PC-3 (cell line): ENCODE results near the gene RARRES2. TPM values are rescaled to one million over a fixed set of nuclear protein-coding genes. Genes with fewer than 3 reads are reported as not detected.

Experiments used
- ATAC-seq: fragments of 200-7000 bp; cut with Tn5 transposase; 2 replicates; pipeline ENCODE4 v1.9.1; 2020; ENCODE audit warnings: mild to moderate bottlenecking, moderate library complexity
- BruUV-seq: library from RNA; stranded (reverse); fragments of 400-500 nt; replicated peaks from 2 replicates; lab custom pipeline; 2021; lab: Mats Ljungman, UMichigan
- CTCF ChIA-PET: fragments of 300-600 bp; sonication (Branson Sonifier 250); formaldehyde crosslinking; loops from one replicate; lab custom pipeline; 2022; ENCODE audit warnings: antibody characterized with exemption; lab: Charles Lee
- POLR2A ChIA-PET: fragments of 300-600 bp; sonication (Branson Sonifier 250); formaldehyde crosslinking; loops from one replicate; lab custom pipeline; 2022; ENCODE audit warnings: antibody characterized with exemption; ENCODE audit not compliant: unreplicated experiment; lab: Charles Lee
- DNase-seq: peaks from one replicate; pipeline ENCODE4 v3.0.0-alpha.2; 2015
- H2AFZ ChIP-seq: fragments of 300-600 bp; sonication (generic); 2 replicates; pipeline ENCODE4 v1.6.0; 2016; ENCODE audit warnings: antibody characterized with exemption, low read length
- H3F3A ChIP-seq: fragments of 300-600 bp; sonication (generic); one replicate; pipeline ENCODE4 v1.6.0; 2017; ENCODE audit warnings: antibody characterized with exemption, low read length, control low read depth, mild to moderate bottlenecking; ENCODE audit not compliant: unreplicated experiment
- H3K27ac ChIP-seq: fragments of 300-600 bp; sonication (generic); 2 replicates; pipeline ENCODE4 v1.5.1; 2016; ENCODE audit warnings: mild to moderate bottlenecking, low read length
- H3K27me3 ChIP-seq: fragments of 300-600 bp; sonication (generic); 2 replicates; pipeline ENCODE4 v1.6.1; 2016; ENCODE audit warnings: low read length, mixed read lengths
- H3K36me3 ChIP-seq: fragments of 300-600 bp; sonication (generic); 2 replicates; pipeline ENCODE4 v1.6.1; 2016; ENCODE audit warnings: low read depth, mixed run types, low read length, mixed read lengths
- H3K4me1 ChIP-seq: fragments of 300-600 bp; sonication (generic); 2 replicates; pipeline ENCODE4 v1.5.1; 2016; ENCODE audit warnings: low read length; ENCODE audit not compliant: insufficient read depth
- H3K4me2 ChIP-seq: fragments of 300-600 bp; sonication (generic); 2 replicates; pipeline ENCODE4 v1.6.0; 2016; ENCODE audit warnings: low read length
- H3K4me3 ChIP-seq: fragments of 300-600 bp; sonication (generic); 2 replicates; pipeline ENCODE4 v1.5.1; 2016; ENCODE audit warnings: mild to moderate bottlenecking, low read length, mixed read lengths
- H3K79me2 ChIP-seq: fragments of 300-600 bp; sonication (generic); 2 replicates; pipeline ENCODE4 v1.6.1; 2017; ENCODE audit warnings: low read length, mixed read lengths
- H3K9ac ChIP-seq: fragments of 300-600 bp; sonication (generic); 2 replicates; pipeline ENCODE4 v1.6.0; 2016; ENCODE audit warnings: mild to moderate bottlenecking, low read length
- H3K9me2 ChIP-seq: fragments of 300-600 bp; sonication (generic); replicated peaks from 2 replicates; pipeline ENCODE4 v1.6.1; 2016; ENCODE audit warnings: mixed run types, low read length, mixed read lengths
- H3K9me3 ChIP-seq: fragments of 300-600 bp; sonication (generic); 2 replicates; pipeline ENCODE4 v1.6.1; 2016; ENCODE audit warnings: low read length, mixed read lengths
- H4K20me1 ChIP-seq: fragments of 300-600 bp; sonication (generic); 2 replicates; pipeline ENCODE4 v1.6.1; 2016; ENCODE audit warnings: low read length, mixed read lengths
- EZH2 ChIP-seq: fragments of 300-600 bp; sonication (generic); IDR thresholded peaks from one replicate; pipeline ENCODE4 v1.6.1; 2017; ENCODE audit warnings: antibody characterized with exemption, mild to moderate bottlenecking, low read length; ENCODE audit not compliant: unreplicated experiment
- EZH2phosphoT487 ChIP-seq: fragments of 300-600 bp; sonication (generic); IDR thresholded peaks from 2 replicates; pipeline ENCODE4 v1.6.1; 2018; ENCODE audit warnings: mild to moderate bottlenecking, antibody characterized with exemption, low read length, borderline replicate concordance
- intact Hi-C: fragments of 100-400 bp; cut with micrococcal nuclease; formaldehyde crosslinking; loops from 2 replicates; pipeline ENCODE4 v1.9.0; 2023
- total RNA-seq: library from RNA; depleted of rRNA; stranded (reverse); fragments of >200 nt; gene quantifications from 2 replicates; pipeline ENCODE4 v1.2.3, GENCODE V29; 2014
- TF ChIP-seq, protein P1 (sequence below): fragments of 300-600 bp; sonication (generic); conservative IDR thresholded peaks from 2 replicates; pipeline ENCODE4 v1.5.1; 2017; ENCODE audit warnings: antibody characterized with exemption, low read depth, mild to moderate bottlenecking, low read length

Gene RARRES2
- total RNA-seq, 1 experiment from 2014 or later: 1.6 TPM

GRCh38 chr7:150332852-150333635, 8.4 kb downstream of the RARRES2 start:
- ChIA-PET POLR2A (no interaction called here), CTCF (no interaction called here)
- Histone ChIP-seq H3F3A (no peaks in the 10 kb centered on the region), H2AFZ (no peak overlapping the region), H3K9ac (no peak overlapping the region), H3K27me3 (no peaks in the 10 kb centered on the region), H3K79me2 (no peaks in the 10 kb centered on the region), H3K36me3 (no peaks in the 10 kb centered on the region), H3K4me3 (no peak overlapping the region), H3K27ac (no peak overlapping the region), H4K20me1 (no peaks in the 10 kb centered on the region), H3K9me3 (no peaks in the 10 kb centered on the region), H3K9me2 (no peaks in the 10 kb centered on the region), H3K4me2 (no peak overlapping the region), H3K4me1 (no peaks in the 10 kb centered on the region)
- no TSS peak for BruUV-seq
- no peak for ATAC-seq
- TF ChIP-seq EZH2 (no peak), EZH2phosphoT487 (no peak)
- TF ChIP-seq, protein P1, sequence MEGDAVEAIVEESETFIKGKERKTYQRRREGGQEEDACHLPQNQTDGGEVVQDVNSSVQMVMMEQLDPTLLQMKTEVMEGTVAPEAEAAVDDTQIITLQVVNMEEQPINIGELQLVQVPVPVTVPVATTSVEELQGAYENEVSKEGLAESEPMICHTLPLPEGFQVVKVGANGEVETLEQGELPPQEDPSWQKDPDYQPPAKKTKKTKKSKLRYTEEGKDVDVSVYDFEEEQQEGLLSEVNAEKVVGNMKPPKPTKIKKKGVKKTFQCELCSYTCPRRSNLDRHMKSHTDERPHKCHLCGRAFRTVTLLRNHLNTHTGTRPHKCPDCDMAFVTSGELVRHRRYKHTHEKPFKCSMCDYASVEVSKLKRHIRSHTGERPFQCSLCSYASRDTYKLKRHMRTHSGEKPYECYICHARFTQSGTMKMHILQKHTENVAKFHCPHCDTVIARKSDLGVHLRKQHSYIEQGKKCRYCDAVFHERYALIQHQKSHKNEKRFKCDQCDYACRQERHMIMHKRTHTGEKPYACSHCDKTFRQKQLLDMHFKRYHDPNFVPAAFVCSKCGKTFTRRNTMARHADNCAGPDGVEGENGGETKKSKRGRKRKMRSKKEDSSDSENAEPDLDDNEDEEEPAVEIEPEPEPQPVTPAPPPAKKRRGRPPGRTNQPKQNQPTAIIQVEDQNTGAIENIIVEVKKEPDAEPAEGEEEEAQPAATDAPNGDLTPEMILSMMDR: no peak
- intact Hi-C loops: no loop called here
- no peak for DNase-seq

- POLR2A ChIA-PET: no interaction called here
- TF ChIP-seq EZH2phosphoT487: no peak
- no peak for TF ChIP-seq EZH2
- TF ChIP-seq, protein P1: no peak
- no peaks in the 10 kb centered on the region for H3K27me3 ChIP-seq
- no TSS peak for BruUV-seq
- no peaks in the 10 kb centered on the region for H3K9me2 ChIP-seq
- no peaks in the 10 kb centered on the region for H3K79me2 ChIP-seq
- no peak overlapping the region for H3K4me2 ChIP-seq
- ATAC-seq: no peak
- intact Hi-C loops: no loop called here
- no peak overlapping the region for H3K4me3 ChIP-seq
- H3K27ac ChIP-seq: no peak overlapping the region
- H3K9ac ChIP-seq: no peak overlapping the region
- H3K9me3 ChIP-seq: no peaks in the 10 kb centered on the region
- no peak overlapping the region for H2AFZ ChIP-seq
- no peaks in the 10 kb centered on the region for H3F3A ChIP-seq
- DNase-seq: no peak
- H4K20me1 ChIP-seq: no peaks in the 10 kb centered on the region
- no peaks in the 10 kb centered on the region for H3K4me1 ChIP-seq
- no peaks in the 10 kb centered on the region for H3K36me3 ChIP-seq
- CTCF ChIA-PET: no interaction called here
Observed at GRCh38 chr7:150330211-150330885, 11.1 kb downstream of the RARRES2 start.
